ELR (cell line): ENCODE measurements around the gene SERTAD1.

ENCODE experiments used
- DNase-seq: peaks from one replicate; pipeline ENCODE4 v3.0.0-alpha.2; 2015; ENCODE audit warnings: low read depth

The SERTAD1 gene

DNA sequence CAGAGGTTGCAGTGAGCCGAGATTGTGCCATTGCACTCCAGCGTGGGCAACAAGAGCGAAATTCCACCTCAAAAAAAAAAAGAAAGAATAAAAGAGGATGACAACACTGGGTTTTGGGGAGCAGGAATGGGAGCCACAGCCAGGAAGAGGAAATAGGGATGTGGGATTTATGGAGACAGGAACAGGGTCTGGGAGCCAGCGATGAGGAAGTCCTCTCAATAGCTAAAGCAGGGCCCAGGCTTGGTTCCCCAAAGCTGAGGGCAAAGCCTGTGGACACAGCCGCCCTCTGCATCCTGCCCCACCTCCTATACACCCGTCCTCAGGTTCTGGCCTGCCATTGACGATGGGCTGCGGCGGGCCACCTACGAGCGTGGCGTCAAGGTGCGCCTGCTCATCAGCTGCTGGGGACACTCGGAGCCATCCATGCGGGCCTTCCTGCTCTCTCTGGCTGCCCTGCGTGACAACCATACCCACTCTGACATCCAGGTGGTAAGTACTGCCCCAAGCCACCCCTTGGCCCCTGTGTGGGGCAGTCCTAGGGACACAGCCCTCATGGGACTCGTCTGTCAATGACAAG, 49.4 kb downstream of the SERTAD1 start:
- DNase-seq = no peak

DNA sequence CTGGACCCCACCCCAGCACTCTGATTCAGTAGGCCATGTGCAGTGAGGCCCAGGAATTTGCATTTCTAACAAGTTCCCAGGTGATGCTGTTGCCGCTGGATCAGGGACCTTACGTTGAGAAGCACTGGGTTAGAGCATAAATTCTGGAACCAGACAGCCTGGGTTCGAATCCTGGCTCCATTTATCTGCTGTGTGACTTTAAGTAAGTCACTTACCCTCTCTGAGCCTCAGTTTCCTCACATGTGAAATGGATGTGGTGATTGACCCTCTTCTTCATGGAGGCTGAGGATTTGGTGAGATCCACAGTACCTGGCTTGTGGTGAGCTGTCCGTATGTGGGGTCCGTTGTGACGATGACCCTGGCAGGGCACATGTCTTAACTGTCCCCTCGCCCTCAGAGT, 51.7 kb downstream of the SERTAD1 start:
- DNase-seq = no peak

DNA sequence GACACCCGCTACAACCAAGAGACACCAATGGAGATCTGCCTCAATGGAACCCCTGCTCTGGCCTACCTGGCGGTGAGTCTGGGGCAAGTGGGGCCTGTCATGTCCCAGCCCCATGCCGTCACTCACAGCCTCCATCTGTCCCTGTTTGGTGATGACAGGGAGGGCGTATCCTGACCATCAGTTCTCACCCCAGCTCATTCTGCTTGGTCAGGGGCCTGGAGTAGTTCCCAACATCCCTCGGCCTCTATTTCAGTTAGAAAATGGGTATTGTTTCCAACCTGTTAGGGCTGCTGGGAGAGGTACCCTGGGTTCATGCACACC, 54.0 kb downstream of the SERTAD1 start:
- no peak for DNase-seq
